ENCODE measurements around the gene ERVV-1. TPM values are rescaled to one million over a fixed set of nuclear protein-coding genes. Genes with fewer than 3 reads are reported as not detected.
A peak's percentile ranks its signal among the peaks of the same experiment; 100 is the strongest.

The ERVV-1 gene
- total RNA-seq, 4 donors from 2014 or later, result not detected

GRCh38 chr19:52991484-52991883, 22.2 kb upstream of the ERVV-1 start:
- TF ChIP-seq CTCF (IDR thresholded peaks at IDR 0.05), result no peak
- no peak for ATAC-seq (ENCODE audit: low FRiP score)
- no peak for DNase-seq (ENCODE audit: low spot score)

- ATAC-seq (ENCODE audit: low FRiP score) (peak; percentile 29), DNase-seq (ENCODE audit: low spot score) (no peak)
- no peak for TF ChIP-seq CTCF (IDR thresholded peaks at IDR 0.05)
These were observed 21.4 kb upstream of the ERVV-1 start for GRCh38 chr19:52992109-52993004.

DNA sequence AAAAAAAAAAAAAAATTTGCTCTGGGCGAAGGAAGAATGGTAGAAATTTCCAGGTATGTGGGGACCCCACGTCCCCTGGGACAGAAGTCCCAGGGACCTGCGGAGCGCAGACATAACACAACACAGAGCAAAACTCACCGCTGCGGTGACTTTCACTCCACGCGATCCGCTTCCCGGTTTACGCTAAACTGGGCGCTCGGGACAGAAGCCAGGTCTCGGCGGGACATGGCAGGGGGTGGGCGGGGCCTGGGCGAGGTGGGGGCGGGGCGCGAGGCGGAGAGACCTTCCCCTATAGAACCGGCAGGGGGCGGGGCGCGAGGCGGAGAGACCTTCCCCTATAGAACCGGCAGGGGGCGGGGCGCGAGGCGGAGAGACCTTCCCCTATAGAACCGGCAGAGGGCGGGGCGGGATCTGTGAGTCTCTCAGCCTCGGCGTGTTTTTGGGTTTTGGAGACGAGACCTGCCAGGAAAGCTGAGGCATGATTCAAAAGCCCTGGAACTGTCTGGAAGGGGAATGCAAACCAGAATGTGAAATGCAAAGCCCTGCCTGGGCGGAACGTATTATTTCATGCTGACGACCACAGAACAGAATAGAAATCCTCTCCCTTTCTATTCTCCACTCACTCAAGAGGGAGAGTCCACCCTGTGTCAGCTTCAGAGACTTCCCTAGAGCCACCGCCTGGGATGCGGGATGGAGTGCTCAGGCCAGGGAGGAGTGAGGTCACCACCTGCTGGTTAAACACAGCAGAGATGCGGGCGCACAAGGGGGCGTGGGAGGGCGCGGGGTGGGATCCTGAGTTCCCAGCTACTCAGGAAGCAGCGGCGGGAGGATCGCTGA, 20.2 kb upstream of the ERVV-1 start:
- peak; percentile 89 for ATAC-seq (ENCODE audit: low FRiP score)
- peak in 1 of 3 donors; percentile 15 for TF ChIP-seq CTCF (IDR thresholded peaks at IDR 0.05)
- DNase-seq (ENCODE audit: low spot score), result peak; percentile 55

DNA sequence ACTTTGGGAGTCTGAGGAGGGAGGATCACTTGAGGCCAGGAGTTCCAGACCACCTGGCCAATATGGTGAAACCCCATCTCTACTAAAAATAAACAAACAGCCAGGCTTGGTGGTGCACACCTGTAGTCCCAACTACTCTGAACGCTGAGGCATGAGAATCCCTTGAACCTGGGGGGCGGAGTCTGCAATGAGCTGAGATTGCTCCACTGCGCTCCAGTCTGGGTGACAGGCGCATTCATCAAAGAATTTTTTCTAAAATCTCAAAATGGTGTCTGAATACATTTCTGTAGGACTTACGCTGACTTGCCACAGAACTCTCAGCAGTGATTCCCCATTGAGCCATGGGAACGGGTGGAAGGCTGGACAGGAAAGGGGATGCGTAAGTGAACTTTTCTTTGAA, 18.0 kb upstream of the ERVV-1 start:
- ATAC-seq (ENCODE audit: low FRiP score), result no peak
- no peak for DNase-seq (ENCODE audit: low spot score)
- no peak for TF ChIP-seq CTCF (IDR thresholded peaks at IDR 0.05)

DNA sequence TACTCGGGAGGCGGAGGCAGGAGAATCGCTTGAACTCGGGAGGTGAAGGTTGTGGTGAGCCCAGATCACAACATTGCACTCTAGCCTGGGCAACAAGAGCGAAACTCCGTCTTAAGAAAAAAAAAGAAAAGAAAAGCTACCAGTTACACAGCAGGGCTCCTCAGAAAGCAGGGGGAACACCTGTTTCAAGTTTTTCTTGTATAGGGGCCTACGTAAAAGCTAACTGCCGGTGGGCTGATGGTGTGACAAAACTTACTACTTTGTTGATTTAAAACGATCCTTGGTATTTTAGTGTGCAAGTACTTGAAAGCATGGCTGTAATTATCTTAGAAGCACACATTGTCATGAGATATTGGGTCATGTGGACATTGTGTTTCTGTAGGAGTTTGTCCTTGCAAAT, 15.7 kb upstream of the ERVV-1 start:
- ATAC-seq (ENCODE audit: low FRiP score), result no peak
- no peak for TF ChIP-seq CTCF (IDR thresholded peaks at IDR 0.05)
- no peak for DNase-seq (ENCODE audit: low spot score)

- TF ChIP-seq CTCF (IDR thresholded peaks at IDR 0.05), result no peak
- ATAC-seq (ENCODE audit: low FRiP score) (no peak), DNase-seq (ENCODE audit: low spot score) (no peak)
These were observed 11.2 kb upstream of the ERVV-1 start for GRCh38 chr19:53002479-53002878.
